AML-193 (cell line): ENCODE results near the gene TMEM187.

ENCODE experiments used
- DNase-seq, 2 experiments: peaks; one replicate each; lab custom pipeline; 2025; lab: John Stamatoyannopoulos, UW

TMEM187 gene

GRCh38 chrX:153972368-153973126 lies at the start of gene TMEM187:
Gene TMEM187 (plus strand): TSS chrX:153972754. CDS start chrX:153982063, 9,309 bp downstream.
- peak; percentile 52 to 66 for DNase-seq

- peak; percentile 21 to 28 for DNase-seq
These were observed 49.4 kb upstream of the TMEM187 start for GRCh38 chrX:153922932-153923857.

DNA sequence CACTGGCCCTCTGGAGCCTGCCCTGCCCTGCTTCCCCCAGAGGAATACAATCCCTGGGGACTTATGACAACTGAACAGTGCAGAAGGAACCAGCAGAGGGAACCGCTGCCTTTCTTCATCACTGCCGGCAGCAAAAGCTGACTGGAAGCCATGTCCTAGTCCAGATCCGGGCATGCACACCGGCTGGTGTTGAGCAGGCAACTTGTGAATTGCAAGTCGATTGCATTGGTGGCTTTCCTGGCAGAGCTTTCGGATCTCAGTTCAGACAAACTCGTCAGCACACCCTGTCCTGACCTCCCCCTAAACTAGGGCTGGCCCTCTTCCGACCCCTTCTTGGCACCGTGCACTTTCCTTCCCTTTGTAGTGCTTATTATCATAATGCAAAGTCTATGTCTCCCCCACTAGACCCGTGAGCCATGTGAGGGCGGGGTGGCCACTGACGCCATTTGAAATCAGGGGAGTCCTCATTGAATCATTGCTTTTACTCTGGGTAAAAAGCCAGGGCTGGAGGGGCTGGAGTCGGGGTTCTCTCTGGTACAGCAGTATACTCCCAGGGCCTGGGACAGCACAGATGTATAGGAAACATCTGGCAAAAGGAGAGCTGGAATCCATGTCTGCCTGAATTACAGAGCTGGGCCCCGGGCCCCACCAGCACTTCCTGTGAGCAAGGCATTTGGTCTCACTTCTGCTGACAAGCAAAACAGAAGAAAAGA lies 48.2 kb upstream of the TMEM187 start:
- DNase-seq = peak; percentile 17 to 30

DNA sequence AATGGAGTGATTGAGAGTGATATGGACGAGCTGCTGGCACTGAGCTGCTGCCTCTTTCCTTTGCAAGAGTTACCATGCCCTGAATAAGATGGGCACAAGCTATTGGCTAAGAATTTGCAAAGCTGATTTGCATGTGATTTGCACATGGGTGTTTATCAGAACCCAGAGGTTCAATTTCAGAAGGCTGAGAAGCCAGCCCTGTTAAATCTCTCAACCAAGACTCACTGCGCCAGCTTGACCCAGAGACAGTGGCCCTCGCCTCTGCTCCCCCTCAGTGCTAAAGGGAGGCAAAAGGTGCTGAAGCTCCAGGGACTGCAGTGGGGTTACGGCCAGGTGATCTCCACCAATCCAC lies 47.2 kb upstream of the TMEM187 start:
- no peak for DNase-seq

- peak; percentile 22 to 38 for DNase-seq
These were observed 46.6 kb upstream of the TMEM187 start, which contains the start of gene ARHGAP4 for GRCh38 chrX:153925739-153926551. Gene ARHGAP4 (minus strand): TSS chrX:153926264. CDS start chrX:153926202, 62 bp downstream.

- DNase-seq = no peak
These were observed 46.0 kb upstream of the TMEM187 start for GRCh38 chrX:153926552-153926857.

- DNase-seq = peak; percentile 81 to 84
These were observed 45.5 kb upstream of the TMEM187 start for GRCh38 chrX:153926858-153927671.

DNA sequence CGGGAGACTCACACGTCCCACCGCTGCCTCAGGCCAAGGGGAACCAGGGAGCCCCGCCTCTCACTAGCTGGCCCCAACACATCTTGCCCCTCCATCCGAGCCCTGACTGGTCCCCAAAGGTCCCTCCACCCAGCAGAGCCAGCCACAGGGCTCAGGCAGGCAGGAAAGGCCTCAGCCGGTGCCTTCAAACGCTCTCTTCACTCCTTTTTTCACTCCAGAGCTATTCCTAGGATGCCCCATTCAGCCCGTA lies 45.0 kb upstream of the TMEM187 start:
- DNase-seq = no peak

DNA sequence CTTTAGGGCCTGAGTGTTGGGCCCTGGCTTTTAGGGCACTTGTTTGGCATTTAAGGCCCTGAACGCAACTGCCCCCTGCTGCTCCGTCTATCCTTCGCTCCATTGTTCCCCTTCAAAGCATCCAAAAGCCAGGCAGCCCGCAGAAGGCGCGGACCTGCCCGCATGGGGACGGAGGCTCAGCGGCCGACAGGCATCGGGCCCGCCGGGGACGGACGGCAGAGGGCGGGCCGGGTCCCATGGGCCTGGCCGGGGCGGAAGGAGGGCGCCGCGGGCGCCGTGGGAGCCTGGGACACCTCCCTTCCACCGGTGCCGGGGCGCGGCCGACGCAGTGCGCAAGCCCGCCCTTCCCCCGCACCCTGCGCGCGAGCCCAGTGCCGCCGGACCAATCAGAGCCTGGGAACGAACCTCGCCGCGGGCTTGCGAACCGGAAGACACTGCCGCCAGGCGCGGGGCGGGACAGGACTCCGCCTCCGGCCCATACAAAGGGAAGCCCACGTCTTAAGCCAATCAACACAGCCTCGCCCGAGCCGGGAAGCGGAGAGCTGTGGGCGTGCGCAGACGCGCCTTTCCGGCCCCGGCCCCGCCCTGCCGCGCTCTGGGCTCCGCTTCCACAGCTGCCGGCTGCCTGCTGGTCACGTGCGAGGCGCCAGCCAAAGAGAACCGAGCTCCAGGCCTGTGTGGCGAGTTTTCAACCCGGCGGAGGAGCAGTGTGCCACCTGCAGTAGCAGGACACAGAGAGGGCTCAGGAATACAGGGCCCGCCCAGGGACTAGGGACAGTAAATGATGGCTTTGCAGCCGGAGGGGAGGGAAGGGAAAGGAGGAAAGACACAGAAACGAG lies 44.4 kb upstream of the TMEM187 start:
- DNase-seq = peak; percentile 79 to 89

GRCh38 chrX:153928846-153929245 lies 43.7 kb upstream of the TMEM187 start:
- no peak for DNase-seq

GRCh38 chrX:153929576-153929975 lies 43.0 kb upstream of the TMEM187 start:
- DNase-seq = no peak

- no peak for DNase-seq
These were observed 42.3 kb upstream of the TMEM187 start for GRCh38 chrX:153930011-153930910.

- DNase-seq = no peak
These were observed 41.4 kb upstream of the TMEM187 start for GRCh38 chrX:153931151-153931550.

- DNase-seq = no peak
These were observed 40.8 kb upstream of the TMEM187 start for GRCh38 chrX:153931748-153932147.

DNA sequence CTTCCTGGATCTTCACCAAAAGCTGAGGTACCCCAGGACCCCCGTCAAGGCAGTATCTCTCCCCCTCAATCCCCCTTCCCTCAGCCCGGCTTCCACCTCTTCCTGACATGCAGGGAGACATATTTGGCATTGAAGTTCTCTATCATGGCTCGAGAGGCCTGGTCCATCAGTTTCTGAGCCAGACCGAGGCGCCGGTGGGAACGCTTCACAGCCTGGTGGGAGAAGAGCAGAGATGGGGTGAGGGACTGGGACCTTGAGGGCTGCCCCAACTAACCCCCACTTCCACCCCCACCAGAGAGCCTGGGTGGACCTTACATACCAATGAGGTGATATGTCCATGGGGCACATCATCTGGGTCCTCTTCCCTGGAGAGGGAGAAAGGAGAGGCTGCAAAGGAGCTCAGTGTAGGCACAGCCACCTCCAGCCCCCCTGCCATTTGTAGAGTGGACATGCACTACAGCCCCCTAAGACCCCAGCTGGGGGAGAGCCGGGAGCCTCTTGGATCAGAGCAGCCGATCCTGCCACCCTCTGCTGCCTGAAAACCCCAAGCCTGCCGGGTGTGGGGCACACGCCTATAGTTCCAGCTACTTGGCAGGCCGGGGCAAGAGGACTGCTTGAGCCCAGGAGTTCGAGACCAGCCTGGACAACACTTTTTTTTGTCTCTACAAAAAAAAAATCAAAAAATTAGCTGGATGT lies 40.2 kb upstream of the TMEM187 start:
- DNase-seq = no peak

DNA sequence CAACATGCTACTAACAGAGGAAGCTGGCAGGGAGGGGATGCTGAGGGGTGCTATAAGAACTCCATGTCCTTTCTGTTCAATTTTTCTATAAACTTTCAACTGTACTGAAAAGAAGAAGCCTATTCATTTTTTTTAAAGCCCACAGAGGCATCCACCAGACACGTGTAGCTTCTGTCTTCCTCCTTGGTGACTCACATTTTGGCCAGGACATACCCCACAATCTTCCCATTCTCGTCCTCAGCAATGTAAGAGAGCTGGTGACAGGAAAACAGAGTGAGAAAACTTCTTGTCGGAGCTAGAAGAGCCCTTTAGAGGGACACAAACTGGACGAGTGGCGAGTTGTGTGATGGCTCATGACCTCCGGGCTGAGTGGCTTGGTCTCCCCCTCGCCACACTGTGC lies 38.8 kb upstream of the TMEM187 start:
- no peak for DNase-seq

DNA sequence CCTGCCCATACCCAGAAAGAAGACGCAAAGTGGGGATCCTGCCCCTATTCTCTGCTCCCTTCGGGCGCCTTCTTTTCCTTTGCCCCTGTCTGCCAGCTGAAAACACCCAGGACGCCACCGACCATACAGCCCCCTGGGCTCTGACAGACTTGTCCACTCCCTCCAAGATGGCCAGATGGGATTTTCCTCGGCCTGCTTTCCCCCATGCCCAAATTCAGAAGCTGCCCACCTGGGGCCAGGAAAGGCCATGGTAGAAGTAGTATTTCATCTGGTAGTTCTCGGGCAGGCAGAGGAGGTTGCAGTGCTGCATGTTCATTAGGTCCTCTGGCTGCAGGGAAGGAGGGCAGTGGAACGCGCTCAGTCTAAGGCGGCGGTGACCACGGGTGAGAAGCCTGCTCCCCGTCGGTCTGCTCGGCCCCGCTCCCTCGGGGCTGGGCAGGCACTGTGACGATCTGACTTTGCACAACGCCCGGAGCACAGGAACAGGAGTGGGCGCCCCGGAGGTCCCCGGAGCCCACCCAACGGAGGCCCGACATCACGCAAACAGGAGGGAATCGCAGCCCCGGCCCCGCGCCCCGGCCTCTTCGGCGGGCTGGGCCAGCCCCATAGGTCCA lies 38.3 kb upstream of the TMEM187 start:
- DNase-seq = no peak

DNA sequence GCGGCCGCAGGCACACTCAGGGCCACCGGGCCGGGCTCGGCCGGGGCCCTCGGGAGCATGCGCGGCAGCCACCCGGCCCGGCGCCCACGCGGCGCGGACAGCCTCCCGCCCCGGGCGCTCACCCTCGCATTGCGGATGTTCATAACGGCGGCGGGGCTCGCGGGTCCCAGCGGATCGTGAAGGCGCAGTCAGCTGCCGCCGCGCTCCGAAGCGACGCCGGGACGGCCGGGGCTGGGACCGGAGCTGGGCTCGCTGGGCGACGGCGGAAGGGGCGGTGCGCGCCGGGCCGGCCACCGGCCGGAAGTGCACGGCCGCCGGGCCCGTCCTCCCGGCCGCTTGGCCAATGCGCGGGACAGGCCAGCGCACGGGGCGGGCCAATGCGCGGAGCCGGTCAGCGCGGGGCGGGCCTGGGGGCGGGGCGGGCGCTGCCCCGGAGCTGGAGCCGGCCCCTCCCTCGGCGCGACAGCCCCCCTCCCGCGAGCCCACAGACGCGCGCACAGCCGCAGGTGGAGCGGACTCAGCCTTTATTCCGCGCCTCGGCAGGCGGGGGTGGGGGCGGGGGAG lies 37.7 kb upstream of the TMEM187 start, which contains the start of gene NAA10:
Gene NAA10, minus strand, starts transcription at position 276 of the 564 bp plus-strand sequence. Its CDS starts 133 bp downstream, at position 143.
- peak; percentile 22 to 32 for DNase-seq
